ENCODE measurements around the gene STX1B. TPM values are rescaled to one million over a fixed set of nuclear protein-coding genes. Genes with fewer than 3 reads are reported as not detected.

The STX1B gene
- polyA plus RNA-seq, 1 donor (not counting 4 experiments of a cell fraction or from before 2014, with no cell fraction given): 0.34 TPM

DNA sequence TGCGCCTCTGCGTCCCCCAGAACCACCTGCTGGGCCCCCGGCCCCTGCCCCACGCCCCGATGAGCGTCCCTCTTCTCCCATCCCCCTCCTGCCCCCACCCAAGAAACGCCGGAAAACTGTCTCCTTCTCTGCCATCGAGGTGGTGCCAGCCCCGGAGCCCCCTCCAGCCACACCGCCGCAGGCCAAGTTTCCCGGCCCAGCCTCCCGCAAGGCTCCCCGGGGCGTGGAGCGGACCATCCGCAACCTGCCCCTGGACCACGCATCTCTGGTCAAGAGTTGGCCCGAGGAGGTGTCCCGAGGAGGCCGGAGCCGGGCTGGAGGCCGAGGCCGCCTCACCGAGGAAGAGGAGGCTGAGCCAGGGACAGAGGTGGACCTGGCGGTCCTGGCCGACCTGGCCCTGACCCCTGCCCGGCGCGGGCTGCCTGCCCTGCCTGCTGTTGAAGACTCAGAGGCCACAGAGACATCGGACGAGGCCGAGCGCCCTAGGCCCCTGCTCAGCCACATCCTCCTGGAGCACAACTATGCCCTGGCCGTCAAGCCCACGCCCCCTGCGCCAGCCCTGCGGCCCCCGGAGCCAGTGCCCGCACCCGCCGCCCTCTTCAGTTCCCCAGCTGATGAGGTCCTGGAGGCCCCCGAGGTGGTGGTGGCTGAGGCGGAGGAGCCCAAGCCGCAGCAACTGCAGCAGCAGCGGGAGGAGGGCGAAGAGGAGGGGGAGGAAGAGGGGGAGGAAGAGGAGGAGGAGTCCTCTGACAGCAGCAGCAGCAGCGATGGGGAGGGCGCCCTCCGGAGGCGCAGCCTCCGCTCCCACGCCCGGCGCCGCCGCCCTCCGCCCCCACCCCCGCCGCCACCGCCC, 31.0 kb downstream of the STX1B start:
- no peak for FAIRE-seq

DNA sequence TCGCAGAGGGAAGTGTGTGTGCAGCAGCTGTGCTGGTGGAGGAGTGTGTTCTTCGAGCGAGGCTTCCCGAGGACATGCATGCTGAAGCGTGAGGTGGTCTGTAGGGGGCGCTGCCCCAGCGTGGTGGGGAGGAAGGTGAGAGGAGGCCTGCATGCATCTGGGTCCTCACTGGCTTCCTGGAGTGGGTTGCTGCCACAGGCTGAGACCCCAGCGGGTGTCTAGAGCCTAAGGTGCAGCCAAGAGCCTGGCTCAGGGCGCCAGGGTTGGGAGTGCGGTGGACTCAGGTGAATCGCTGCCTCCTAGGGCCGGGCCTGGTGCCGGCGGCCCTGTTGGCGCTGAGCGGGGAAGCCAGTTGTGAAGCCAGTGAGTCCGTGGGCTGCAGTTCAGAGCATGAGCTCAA, 32.9 kb downstream of the STX1B start:
- Histone ChIP-seq H3K27ac (ENCODE audit: control insufficient read depth, insufficient read depth, low read length) (no peak overlapping the region), H3K4me1 (ENCODE audit: control insufficient read depth, extremely low read depth, insufficient read depth, low read length) (peaks cover 2% of the 10 kb centered on the region), H2AFZ (ENCODE audit: control insufficient read depth, low read length) (no peak overlapping the region), H3K4me2 (ENCODE audit: control insufficient read depth, extremely low read depth, insufficient read depth, low read depth, low read length) (no peak overlapping the region), H3K36me3 (ENCODE audit: control insufficient read depth in 2 of 2, extremely low read depth in 1 of 2, insufficient read depth in 2 of 2, low read length in 2 of 2) (peaks cover 26 to 33% of the 10 kb centered on the region in 2 experiments), H3K4me3 (ENCODE audit: control insufficient read depth in 2 of 3, extremely low read depth in 1 of 3, insufficient read depth in 2 of 3, low read depth in 1 of 3, low read length in 3 of 3) (no peak overlapping the region), H3K9me1 (ENCODE audit: control insufficient read depth, extremely low read depth, insufficient read depth, low read length) (no peaks in the 10 kb centered on the region), H3K9ac (ENCODE audit: control insufficient read depth, extremely low read depth, insufficient read depth, low read length) (no peak overlapping the region), H3K27me3 (ENCODE audit: control insufficient read depth, extremely low read depth, insufficient read depth, low read length) (no peaks in the 10 kb centered on the region), H4K20me1 (ENCODE audit: control insufficient read depth, extremely low read depth, insufficient read depth, low read length) (peaks cover 2% of the 10 kb centered on the region), H3K79me2 (ENCODE audit: control insufficient read depth, insufficient read depth, low read length) (peaks cover 3% of the 10 kb centered on the region), H3K9me3 (ENCODE audit: control insufficient read depth, low read depth, low read length) (no peaks in the 10 kb centered on the region)
- TF ChIP-seq CTCF (optimal IDR thresholded peaks at IDR 0.05 in 1 of 3, IDR thresholded peaks at IDR 0.05 in 1 of 3, conservative IDR thresholded peaks at IDR 0.05 in 1 of 3; ENCODE audit: extremely low read depth in 1 of 3, insufficient read depth in 2 of 3, low read length in 3 of 3): peak; percentile 42 to 64 (median 44)
- TF ChIP-seq EZH2 (IDR thresholded peaks at IDR 0.05; ENCODE audit: low read length): no peak
- DNase-seq (ENCODE audit: low read depth, low spot score) (no peak), FAIRE-seq (no peak)
- dilution Hi-C loops (cut with MboI; ENCODE audit: extremely low pct_ligation_motif_present, low sequenced_read_pairs): no loop called here

More for the DNA sequence above, 31.0 kb downstream of the STX1B start:
- H3K79me2 ChIP-seq (ENCODE audit: control insufficient read depth, insufficient read depth, low read length): peaks cover 3% of the 10 kb centered on the region
- H2AFZ ChIP-seq (ENCODE audit: control insufficient read depth, low read length): no peak overlapping the region
- no peak for DNase-seq (ENCODE audit: low read depth, low spot score)
- no peaks in the 10 kb centered on the region for H3K9me3 ChIP-seq (ENCODE audit: control insufficient read depth, low read depth, low read length)
- dilution Hi-C loops (cut with MboI; ENCODE audit: extremely low pct_ligation_motif_present, low sequenced_read_pairs): no loop called here
- no peak overlapping the region for H3K9ac ChIP-seq (ENCODE audit: control insufficient read depth, extremely low read depth, insufficient read depth, low read length)
- no peak for TF ChIP-seq EZH2 (IDR thresholded peaks at IDR 0.05; ENCODE audit: low read length)
- TF ChIP-seq CTCF (optimal IDR thresholded peaks at IDR 0.05 in 1 of 3, IDR thresholded peaks at IDR 0.05 in 1 of 3, conservative IDR thresholded peaks at IDR 0.05 in 1 of 3; ENCODE audit: extremely low read depth in 1 of 3, insufficient read depth in 2 of 3, low read length in 3 of 3): no peak
- H3K4me3 ChIP-seq (ENCODE audit: control insufficient read depth in 2 of 3, extremely low read depth in 1 of 3, insufficient read depth in 2 of 3, low read depth in 1 of 3, low read length in 3 of 3): no peak overlapping the region
- H3K36me3 ChIP-seq (ENCODE audit: control insufficient read depth in 2 of 2, extremely low read depth in 1 of 2, insufficient read depth in 2 of 2, low read length in 2 of 2): peaks cover 16 to 30% of the 10 kb centered on the region in 2 experiments
- no peak overlapping the region for H3K4me2 ChIP-seq (ENCODE audit: control insufficient read depth, extremely low read depth, insufficient read depth, low read depth, low read length)
- no peaks in the 10 kb centered on the region for H3K9me1 ChIP-seq (ENCODE audit: control insufficient read depth, extremely low read depth, insufficient read depth, low read length)
- no peak overlapping the region for H3K27ac ChIP-seq (ENCODE audit: control insufficient read depth, insufficient read depth, low read length)
- no peaks in the 10 kb centered on the region for H3K27me3 ChIP-seq (ENCODE audit: control insufficient read depth, extremely low read depth, insufficient read depth, low read length)
- peaks cover 2% of the 10 kb centered on the region for H4K20me1 ChIP-seq (ENCODE audit: control insufficient read depth, extremely low read depth, insufficient read depth, low read length)
- H3K4me1 ChIP-seq (ENCODE audit: control insufficient read depth, extremely low read depth, insufficient read depth, low read length): peaks cover 7% of the 10 kb centered on the region
